Measurements from ENCODE around the gene CRYBG1. TPM values are rescaled to one million over a fixed set of nuclear protein-coding genes. Genes with fewer than 3 reads are reported as not detected.

Gene CRYBG1
- total RNA-seq, 1 donor, result 105 TPM

DNA sequence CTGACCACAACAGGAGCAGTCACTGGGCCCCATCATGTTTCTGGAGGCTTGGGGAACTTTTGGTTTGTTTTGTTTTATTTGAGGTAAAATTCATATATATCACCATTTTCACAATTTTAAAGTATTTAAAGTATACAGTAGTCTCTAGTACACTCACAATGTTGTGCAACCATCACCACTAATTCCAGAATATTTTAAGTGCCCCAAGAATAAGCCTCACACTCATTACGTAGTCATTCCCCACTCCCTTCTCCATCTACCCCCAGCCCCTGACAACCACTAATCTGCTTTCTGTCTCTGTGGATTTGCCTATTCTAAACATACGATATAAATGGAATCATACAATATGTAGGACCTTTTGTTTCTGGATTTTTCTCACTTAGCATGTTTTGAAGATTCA lies 239.8 kb downstream of the CRYBG1 start:
- TF ChIP-seq, protein P1, sequence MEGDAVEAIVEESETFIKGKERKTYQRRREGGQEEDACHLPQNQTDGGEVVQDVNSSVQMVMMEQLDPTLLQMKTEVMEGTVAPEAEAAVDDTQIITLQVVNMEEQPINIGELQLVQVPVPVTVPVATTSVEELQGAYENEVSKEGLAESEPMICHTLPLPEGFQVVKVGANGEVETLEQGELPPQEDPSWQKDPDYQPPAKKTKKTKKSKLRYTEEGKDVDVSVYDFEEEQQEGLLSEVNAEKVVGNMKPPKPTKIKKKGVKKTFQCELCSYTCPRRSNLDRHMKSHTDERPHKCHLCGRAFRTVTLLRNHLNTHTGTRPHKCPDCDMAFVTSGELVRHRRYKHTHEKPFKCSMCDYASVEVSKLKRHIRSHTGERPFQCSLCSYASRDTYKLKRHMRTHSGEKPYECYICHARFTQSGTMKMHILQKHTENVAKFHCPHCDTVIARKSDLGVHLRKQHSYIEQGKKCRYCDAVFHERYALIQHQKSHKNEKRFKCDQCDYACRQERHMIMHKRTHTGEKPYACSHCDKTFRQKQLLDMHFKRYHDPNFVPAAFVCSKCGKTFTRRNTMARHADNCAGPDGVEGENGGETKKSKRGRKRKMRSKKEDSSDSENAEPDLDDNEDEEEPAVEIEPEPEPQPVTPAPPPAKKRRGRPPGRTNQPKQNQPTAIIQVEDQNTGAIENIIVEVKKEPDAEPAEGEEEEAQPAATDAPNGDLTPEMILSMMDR (IDR thresholded peaks at IDR 0.05; ENCODE audit: insufficient read depth, low read length), result no peak
- DNase-seq (ENCODE audit: low read depth), result no peak
- no peak overlapping the region for H3K4me3 ChIP-seq (ENCODE audit: low read depth, low read length)

DNA sequence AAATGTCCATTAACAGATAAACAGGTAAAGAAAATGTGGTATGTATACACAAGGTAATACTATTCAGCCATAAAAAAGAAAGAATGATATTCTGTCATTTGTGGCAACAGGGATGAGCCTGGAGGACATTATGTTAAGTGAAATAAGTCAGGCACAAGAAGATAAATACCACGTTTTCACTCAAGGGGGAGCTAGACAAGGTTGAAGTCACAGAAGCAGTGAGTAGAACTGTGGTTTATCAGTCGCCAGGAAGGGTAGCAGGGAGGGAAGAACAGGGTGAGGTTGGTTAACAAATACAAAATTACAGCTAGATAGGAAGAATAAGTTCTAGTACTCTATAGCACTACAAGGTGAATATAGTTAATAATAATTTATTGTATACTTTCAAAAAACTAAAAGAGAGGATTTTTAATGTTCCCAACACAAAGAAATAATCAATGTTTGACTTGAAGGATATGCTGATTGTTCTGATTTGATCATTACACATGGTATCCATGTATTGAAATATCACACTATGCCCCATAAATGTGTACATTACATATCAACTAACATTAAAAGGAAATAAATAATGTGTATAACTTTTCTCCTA lies 247.7 kb downstream of the CRYBG1 start:
- peak; percentile 75 for DNase-seq (ENCODE audit: low read depth)
- TF ChIP-seq, protein P1 (IDR thresholded peaks at IDR 0.05; ENCODE audit: insufficient read depth, low read length), result peak; percentile 58
- no peak overlapping the region for H3K4me3 ChIP-seq (ENCODE audit: low read depth, low read length)

DNA sequence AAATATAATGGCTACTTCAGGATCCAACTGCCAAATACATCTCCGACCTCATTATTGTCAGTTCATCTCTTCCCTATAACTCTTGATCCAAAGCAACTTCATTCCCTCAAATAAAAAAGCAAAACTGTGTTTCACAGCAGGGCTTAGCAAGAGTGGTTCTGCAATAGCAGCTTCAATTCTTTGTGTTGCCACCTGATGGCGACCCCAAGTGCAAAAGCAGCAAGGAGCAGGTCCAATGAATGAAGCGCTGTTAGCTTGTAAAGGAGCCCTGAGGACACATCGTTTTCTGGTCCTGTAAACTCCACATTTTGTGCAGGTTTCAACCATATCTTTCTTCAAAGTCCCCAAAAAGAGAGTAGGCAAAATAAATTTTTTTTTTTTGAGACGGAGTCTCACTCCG lies 249.2 kb downstream of the CRYBG1 start:
- TF ChIP-seq, protein P1 (IDR thresholded peaks at IDR 0.05; ENCODE audit: insufficient read depth, low read length), result peak; percentile 39
- DNase-seq (ENCODE audit: low read depth), result peak; percentile 24
- no peak overlapping the region for H3K4me3 ChIP-seq (ENCODE audit: low read depth, low read length)

DNA sequence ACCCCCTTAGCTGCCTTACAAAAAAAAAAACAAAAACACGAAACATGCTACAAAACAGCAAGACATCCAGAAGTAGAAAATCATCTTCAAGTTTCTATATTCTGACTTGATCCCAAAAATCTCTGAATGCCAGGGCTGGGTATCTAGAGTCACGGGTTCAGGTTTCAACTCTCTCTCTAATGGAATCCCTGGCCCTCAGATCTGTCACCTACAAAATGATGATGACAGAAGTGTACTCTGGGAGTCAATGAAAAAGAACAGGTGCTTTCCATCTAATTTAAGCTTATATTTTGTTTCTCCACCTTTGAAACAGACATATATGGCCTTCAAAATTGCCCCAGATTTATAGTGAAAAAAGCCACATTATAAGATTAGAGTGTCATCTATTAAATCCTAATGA lies 250.5 kb downstream of the CRYBG1 start:
- TF ChIP-seq, protein P1 (IDR thresholded peaks at IDR 0.05; ENCODE audit: insufficient read depth, low read length), result no peak
- no peak for DNase-seq (ENCODE audit: low read depth)
- no peak overlapping the region for H3K4me3 ChIP-seq (ENCODE audit: low read depth, low read length)

DNA sequence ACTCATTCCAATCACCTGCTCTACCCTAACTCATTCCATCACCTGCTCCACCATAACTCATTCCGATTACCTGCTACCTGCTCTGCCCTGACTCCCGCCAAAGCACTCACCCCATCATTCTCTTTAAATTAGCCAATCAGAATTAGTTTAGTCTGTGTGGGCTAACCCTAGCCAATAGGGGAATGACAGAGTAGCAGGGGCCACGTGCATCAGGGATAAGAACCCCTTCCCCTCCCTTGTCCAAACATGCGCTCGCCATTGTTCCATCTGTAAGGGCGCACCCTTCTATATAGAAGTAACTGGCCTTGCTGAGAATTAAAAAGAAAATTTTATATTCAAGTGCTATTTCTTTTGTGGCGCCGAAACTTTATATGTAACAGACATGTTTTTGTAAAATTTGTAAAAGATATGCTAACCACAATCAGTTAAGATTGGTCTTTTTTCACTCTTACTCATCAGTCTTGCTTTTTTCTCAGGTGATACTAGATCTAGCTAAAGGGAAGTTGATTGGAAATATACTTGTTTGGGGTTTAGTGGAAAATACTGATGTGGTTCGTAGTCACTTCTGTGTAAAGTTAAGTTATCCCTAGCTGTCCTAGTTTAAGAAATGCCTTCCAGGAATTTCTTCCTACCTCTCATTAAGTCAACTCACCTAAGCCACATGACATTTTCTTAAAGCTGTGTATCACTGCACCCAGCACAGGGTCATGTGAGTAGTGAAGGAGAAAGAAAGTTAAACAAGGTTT lies 252.3 kb downstream of the CRYBG1 start:
- H3K4me3 ChIP-seq (ENCODE audit: low read depth, low read length), result no peak overlapping the region
- DNase-seq (ENCODE audit: low read depth), result no peak
- TF ChIP-seq, protein P1 (IDR thresholded peaks at IDR 0.05; ENCODE audit: insufficient read depth, low read length), result no peak

DNA sequence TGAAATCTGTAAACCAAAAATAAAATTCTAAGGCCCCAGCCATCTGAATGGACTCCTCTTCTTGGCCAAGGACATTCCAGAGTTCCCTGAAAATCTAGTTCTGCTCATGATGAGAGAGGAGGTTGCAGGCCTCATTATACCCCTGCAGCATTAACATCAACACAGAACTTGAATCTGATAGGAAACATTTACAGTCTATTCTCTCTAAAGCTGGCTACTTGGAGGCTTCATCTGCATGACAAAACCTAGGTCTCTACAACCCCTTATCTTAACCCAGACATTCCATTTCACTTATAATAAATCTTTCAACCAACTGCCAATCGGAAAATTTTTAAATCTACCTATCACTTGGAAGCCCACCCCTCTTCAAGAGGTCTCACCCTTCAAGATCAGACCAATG lies 253.1 kb downstream of the CRYBG1 start:
- TF ChIP-seq, protein P1 (IDR thresholded peaks at IDR 0.05; ENCODE audit: insufficient read depth, low read length), result no peak
- no peak overlapping the region for H3K4me3 ChIP-seq (ENCODE audit: low read depth, low read length)

More for the DNA sequence above, 253.1 kb downstream of the CRYBG1 start:
- no peak for DNase-seq (ENCODE audit: low read depth)

Measured in fibroblast of the aortic adventitia (primary cell).